Suprapubic skin (tissue), 4 donors: ENCODE results near the gene TMCC2. TPM values are rescaled to one million over a fixed set of nuclear protein-coding genes. Genes with fewer than 3 reads are reported as not detected.
"Not testable (repeated sequence)": the region's sequence is repeated elsewhere in the genome, so short reads cannot be mapped to it uniquely, and the experiment has no call there.

Source experiments
- DNase-seq, 2 donors: peaks; one replicate each; pipeline ENCODE4 v3.0.0-alpha.2; 2019; ENCODE audit warnings: low spot score in 2 of 2
- H3K27ac ChIP-seq: fragments of 200-600 bp; sonication (generic); one replicate; pipeline ENCODE4 v1.5.1; 2019
- H3K27me3 ChIP-seq: fragments of 200-600 bp; sonication (generic); one replicate; pipeline ENCODE4 v1.5.1; 2019
- H3K36me3 ChIP-seq: fragments of 200-600 bp; sonication (generic); one replicate; pipeline ENCODE4 v1.5.1; 2019
- H3K4me1 ChIP-seq: fragments of 200-600 bp; sonication (generic); one replicate; pipeline ENCODE4 v1.5.1; 2019
- H3K4me3 ChIP-seq: fragments of 200-600 bp; sonication (generic); one replicate; pipeline ENCODE4 v1.5.1; 2019; ENCODE audit warnings: mild to moderate bottlenecking
- H3K9me3 ChIP-seq: fragments of 200-600 bp; sonication (generic); one replicate; pipeline ENCODE4 v1.5.1; 2019
- EP300 ChIP-seq: sonication (generic); formaldehyde crosslinking; IDR thresholded peaks from one replicate; pipeline ENCODE4 v1.6.1; 2017; ENCODE audit warnings: antibody characterized with exemption
- POLR2A ChIP-seq, 2 donors: fragments of 450-650 bp; IDR thresholded peaks; one replicate each; pipeline ENCODE4 v1.6.1; 2017; ENCODE audit warnings: antibody characterized with exemption in 2 of 2, mild to moderate bottlenecking in 2 of 2, moderate library complexity in 2 of 2
- POLR2AphosphoS5 ChIP-seq, 3 donors: sonication (generic); formaldehyde crosslinking; IDR thresholded peaks; one replicate each; pipeline ENCODE4 v1.6.1; 2017; ENCODE audit warnings: antibody characterized with exemption in 3 of 3
- WGBS: methylation state at CpG from one replicate; pipeline ENCODE4 v1.1.5; 2018; 5-methylcytosine and 5-hydroxymethylcytosine counted together
- total RNA-seq, 4 donors: library from RNA; depleted of rRNA; stranded (reverse); fragments of >200 nt; gene quantifications; one replicate each; pipeline ENCODE4 v1.1.0, GENCODE V29; 2016
- TF ChIP-seq, protein P1 (sequence below), 2 donors: fragments of 200-600 bp in 1 of 2; fragments of 450-650 bp in 1 of 2; sonication (generic) in 1 of 2; IDR thresholded peaks; one replicate each; pipeline ENCODE4 v1.5.1; 2016 to 2019; ENCODE audit warnings: antibody characterized with exemption in 2 of 2, mild to moderate bottlenecking in 1 of 2, moderate library complexity in 1 of 2

Gene TMCC2
- total RNA-seq, 4 donors from 2014 or later = 3.1 to 4.3 (median 4.1) TPM

DNA sequence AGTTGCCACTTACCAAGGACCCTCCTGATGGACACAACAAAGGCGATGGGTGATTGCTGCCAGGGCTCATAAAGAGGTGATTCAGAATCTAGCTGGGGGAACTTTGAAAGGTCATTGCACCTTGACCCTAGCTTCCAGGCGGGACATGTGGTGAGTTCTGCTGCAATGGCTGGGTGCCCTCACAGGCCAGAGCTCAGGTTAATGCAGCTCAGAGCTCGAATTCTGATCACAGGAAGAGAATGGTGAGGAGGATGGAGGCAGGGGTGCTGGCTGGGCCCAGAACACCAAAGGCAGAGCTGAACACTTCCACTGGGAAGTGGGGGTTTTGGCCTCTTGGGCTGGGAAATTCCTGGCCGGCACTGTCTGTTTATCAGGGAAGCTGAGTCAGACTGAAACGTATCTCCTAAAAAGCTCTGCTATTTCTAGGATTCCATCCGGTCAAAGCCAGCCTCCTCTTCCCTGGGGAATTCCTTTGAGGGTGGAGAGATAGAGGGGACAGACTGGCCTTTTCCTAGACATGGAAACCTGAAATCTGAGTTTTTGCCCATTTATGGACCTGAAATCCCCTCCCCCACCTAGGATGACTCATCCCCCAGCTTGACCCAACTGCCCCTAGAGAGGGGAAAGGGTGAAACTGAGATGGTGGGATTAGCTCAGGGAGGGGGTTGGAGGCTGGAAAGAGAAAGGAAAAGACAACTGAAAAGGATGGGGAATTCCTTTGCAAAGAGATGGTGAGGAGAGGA, 66.6 kb downstream of the TMCC2 start:
- Histone ChIP-seq H3K27me3 (no peaks in the 10 kb centered on the region), H3K36me3 (no peaks in the 10 kb centered on the region), H3K9me3 (no peaks in the 10 kb centered on the region), H3K4me3 (no peak overlapping the region), H3K27ac (no peak overlapping the region), H3K4me1 (peaks cover 9% of the 10 kb centered on the region)
- TF ChIP-seq POLR2A (IDR thresholded peaks at IDR 0.05) = no peak
- DNase-seq = no peak
- WGBS = 38% methylated on average over 6 of the region's 6 CpGs

DNA sequence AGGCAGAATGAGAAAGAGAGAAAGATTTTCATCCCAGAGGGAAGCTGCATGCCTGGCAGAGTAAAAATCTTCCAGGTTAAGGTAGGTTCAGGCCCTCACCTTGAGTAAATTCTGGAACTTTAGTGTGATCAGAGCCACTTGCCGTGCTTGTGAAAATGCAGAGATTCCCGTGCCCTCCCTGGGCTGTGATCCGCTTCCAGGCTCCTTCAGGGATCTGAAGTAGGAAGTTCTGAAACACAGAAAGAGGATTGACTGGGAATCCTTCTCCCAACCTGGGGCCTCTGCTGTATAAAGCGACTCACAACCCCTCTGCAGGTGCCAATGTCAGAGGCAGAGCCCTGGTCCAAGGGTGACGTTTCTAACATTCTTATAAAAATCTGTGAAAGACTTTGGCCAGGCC, 67.2 kb downstream of the TMCC2 start:
- Histone ChIP-seq H3K27ac (no peak overlapping the region), H3K27me3 (no peaks in the 10 kb centered on the region), H3K36me3 (no peaks in the 10 kb centered on the region), H3K9me3 (no peaks in the 10 kb centered on the region), H3K4me1 (peaks cover 9% of the 10 kb centered on the region), H3K4me3 (no peak overlapping the region)
- DNase-seq = no peak
- TF ChIP-seq, protein P1, sequence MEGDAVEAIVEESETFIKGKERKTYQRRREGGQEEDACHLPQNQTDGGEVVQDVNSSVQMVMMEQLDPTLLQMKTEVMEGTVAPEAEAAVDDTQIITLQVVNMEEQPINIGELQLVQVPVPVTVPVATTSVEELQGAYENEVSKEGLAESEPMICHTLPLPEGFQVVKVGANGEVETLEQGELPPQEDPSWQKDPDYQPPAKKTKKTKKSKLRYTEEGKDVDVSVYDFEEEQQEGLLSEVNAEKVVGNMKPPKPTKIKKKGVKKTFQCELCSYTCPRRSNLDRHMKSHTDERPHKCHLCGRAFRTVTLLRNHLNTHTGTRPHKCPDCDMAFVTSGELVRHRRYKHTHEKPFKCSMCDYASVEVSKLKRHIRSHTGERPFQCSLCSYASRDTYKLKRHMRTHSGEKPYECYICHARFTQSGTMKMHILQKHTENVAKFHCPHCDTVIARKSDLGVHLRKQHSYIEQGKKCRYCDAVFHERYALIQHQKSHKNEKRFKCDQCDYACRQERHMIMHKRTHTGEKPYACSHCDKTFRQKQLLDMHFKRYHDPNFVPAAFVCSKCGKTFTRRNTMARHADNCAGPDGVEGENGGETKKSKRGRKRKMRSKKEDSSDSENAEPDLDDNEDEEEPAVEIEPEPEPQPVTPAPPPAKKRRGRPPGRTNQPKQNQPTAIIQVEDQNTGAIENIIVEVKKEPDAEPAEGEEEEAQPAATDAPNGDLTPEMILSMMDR (IDR thresholded peaks at IDR 0.05) = no peak
- TF ChIP-seq POLR2AphosphoS5 (IDR thresholded peaks at IDR 0.05) (no peak), EP300 (no peak), POLR2A (IDR thresholded peaks at IDR 0.05) (no peak)
- 89% methylated on average over 5 of the region's 5 CpGs for WGBS

DNA sequence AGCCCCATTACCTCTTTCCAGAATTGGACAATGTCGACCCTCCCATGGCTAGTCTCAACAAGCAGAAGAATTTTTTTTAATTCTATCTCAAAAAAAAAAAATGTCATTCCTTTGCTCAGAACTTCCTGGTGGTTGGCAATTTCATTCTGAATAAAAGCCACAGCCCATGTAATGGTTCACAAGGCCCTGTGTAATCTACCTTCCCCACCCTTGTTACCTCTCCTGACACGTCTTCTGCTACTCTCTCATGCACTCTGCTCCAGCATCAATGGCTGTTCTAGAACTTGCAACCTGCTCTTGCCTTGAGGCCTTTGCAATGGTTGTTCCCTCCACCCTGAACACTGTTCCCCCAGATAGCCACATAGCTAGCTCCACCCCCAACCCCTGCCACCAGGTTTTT, 68.4 kb downstream of the TMCC2 start:
- Histone ChIP-seq H3K27me3 (no peaks in the 10 kb centered on the region), H3K4me3 (no peak overlapping the region), H3K36me3 (no peaks in the 10 kb centered on the region), H3K9me3 (no peaks in the 10 kb centered on the region), H3K27ac (no peak overlapping the region), H3K4me1 (peaks cover 12% of the 10 kb centered on the region)
- 60% methylated on average over 2 of the region's 2 CpGs for whole genome bisulfite sequencing
- TF ChIP-seq POLR2AphosphoS5 (IDR thresholded peaks at IDR 0.05) (no peak), POLR2A (IDR thresholded peaks at IDR 0.05) (no peak), EP300 (no peak)
- TF ChIP-seq, protein P1 (IDR thresholded peaks at IDR 0.05) = no peak
- DNase-seq = no peak

DNA sequence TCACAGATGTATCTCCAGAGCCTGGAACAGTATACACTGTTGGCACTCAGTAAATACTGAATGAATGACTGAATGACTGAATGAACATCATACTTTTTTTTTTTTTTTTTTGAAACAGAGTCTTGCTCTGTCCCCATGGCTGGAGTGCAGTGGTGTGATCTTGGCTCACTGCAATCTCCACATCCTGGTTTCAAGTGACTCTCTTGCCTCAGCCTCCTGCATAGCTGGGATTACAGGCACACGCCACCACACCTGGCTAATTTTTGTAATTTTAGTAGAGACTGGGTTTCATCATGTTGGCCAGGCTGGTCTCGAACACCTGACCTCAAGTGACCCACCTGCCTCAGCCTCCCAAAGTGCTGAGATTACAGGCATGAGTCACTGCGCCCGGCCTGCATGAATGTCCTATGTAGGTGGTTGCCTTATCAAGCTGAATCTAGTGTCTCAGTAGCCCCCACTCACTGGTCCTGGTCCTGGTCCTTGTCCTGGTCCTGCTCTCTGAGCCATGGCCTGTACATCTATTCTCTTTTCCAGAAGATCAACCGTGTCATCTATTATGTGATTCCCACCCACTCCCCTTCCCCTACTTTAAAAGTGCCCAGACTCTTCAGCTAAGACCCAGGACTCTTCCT, 69.9 kb downstream of the TMCC2 start:
- H3K36me3 ChIP-seq, H3K27me3 ChIP-seq, H3K27ac ChIP-seq, H3K4me3 ChIP-seq, DNase-seq, H3K9me3 ChIP-seq: not testable (repeated sequence)
- WGBS = 97% methylated on average over 5 of the region's 5 CpGs
- H3K4me1 ChIP-seq = peaks cover 15% of the 10 kb centered on the region

DNA sequence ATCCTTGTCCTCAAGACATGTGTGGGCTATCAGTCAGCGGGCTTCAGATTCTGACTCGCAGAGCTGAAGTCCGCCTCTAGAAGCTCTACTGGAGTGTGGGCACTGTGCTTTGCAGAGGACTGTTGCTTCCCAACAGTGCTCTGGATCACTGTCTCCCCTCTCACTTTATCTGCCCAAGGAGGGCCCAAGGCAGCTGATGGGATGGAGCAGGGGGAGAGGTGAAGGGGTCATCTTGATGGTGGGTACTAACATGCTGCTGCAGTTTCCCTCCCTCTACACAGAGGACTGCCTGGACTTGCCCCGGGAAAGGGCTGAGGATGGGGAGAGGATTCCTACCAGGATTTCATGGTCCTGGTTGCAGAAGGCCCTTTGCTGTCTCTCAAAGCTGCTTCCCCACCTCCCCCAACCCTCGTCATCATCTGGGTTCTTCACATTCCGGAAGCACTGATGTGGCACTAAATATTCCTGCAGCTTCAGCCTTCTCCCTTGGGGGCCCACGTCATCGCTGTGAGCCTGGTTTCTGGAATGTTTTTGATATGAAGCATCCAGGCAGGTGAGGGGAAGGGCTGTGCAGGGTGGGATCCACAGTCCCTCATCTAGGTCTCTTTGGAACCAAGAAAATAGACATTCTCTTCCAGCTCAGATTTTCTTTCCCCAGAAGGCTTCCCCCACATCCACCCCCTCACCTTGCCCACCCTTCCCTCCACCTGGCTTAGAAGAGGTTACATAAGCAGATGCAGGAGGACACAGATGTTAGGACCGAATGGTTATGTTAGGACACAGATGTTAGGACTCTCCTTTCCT, 70.6 kb downstream of the TMCC2 start:
- H3K4me1 ChIP-seq = peaks cover 15% of the 10 kb centered on the region
- TF ChIP-seq POLR2A (IDR thresholded peaks at IDR 0.05) = no peak
- TF ChIP-seq, protein P1 (IDR thresholded peaks at IDR 0.05) = no peak
- no peak for TF ChIP-seq EP300
- no peak for TF ChIP-seq POLR2AphosphoS5 (IDR thresholded peaks at IDR 0.05)
- WGBS = 70% methylated on average over 9 of the region's 9 CpGs

DNA sequence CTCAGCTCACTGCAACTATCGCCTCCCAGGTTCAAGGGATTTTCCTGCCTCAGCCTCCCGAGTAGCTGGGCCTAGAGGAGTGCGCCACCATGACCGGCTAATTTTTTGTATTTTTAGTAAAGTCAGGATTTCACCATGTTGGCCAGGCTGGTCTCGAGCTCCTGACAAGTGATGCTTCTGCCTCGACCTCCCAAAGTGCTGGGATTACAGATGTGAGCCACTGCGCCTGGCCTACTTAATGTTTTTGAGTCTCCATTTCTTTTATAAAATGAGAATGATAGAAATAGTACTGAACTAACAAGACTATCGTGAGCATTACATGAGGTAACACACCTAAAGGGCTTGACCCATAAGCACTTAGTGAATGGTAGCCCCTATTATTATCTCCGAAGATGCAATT, 72.4 kb downstream of the TMCC2 start:
- Histone ChIP-seq H3K27ac (no peak overlapping the region), H3K4me1 (peaks cover 6% of the 10 kb centered on the region), H3K27me3 (no peaks in the 10 kb centered on the region), H3K9me3 (no peaks in the 10 kb centered on the region), H3K4me3 (no peak overlapping the region), H3K36me3 (peaks cover 25% of the 10 kb centered on the region)
- DNase-seq = no peak
- TF ChIP-seq POLR2AphosphoS5 (IDR thresholded peaks at IDR 0.05) (no peak), EP300 (no peak), POLR2A (IDR thresholded peaks at IDR 0.05) (no peak)
- TF ChIP-seq, protein P1 (IDR thresholded peaks at IDR 0.05) = no peak
- WGBS = 86% methylated on average over 9 of the region's 9 CpGs

More for the DNA sequence above, 70.6 kb downstream of the TMCC2 start:
- H3K27me3 ChIP-seq = no peaks in the 10 kb centered on the region
- no peak overlapping the region for H3K27ac ChIP-seq
- no peak overlapping the region for H3K4me3 ChIP-seq
- H3K36me3 ChIP-seq = peaks cover 8% of the 10 kb centered on the region
- no peaks in the 10 kb centered on the region for H3K9me3 ChIP-seq
- no peak for DNase-seq
